T-helper 2 cell treated with Interferon-gamma antibody and Interleukin-4, amounts not matched to agents 100 ng/mL and 5 ng/mL, for 36 hours (primary cell): ENCODE results near the gene HEPHL1. TPM values are rescaled to one million over a fixed set of nuclear protein-coding genes. Genes with fewer than 3 reads are reported as not detected.
"Not testable (repeated sequence)": the region's sequence is repeated elsewhere in the genome, so short reads cannot be mapped to it uniquely, and the experiment has no call there.

ENCODE experiments used
- intact Hi-C: fragments of 100-400 bp; cut with micrococcal nuclease; formaldehyde crosslinking; loops from one replicate; pipeline ENCODE4 v1.15.1; 2023
- total RNA-seq: library from RNA; stranded (reverse); gene quantifications from 2 replicates; pipeline ENCODE4 v1.2.3, GENCODE V29; 2022

The HEPHL1 gene, protein sequence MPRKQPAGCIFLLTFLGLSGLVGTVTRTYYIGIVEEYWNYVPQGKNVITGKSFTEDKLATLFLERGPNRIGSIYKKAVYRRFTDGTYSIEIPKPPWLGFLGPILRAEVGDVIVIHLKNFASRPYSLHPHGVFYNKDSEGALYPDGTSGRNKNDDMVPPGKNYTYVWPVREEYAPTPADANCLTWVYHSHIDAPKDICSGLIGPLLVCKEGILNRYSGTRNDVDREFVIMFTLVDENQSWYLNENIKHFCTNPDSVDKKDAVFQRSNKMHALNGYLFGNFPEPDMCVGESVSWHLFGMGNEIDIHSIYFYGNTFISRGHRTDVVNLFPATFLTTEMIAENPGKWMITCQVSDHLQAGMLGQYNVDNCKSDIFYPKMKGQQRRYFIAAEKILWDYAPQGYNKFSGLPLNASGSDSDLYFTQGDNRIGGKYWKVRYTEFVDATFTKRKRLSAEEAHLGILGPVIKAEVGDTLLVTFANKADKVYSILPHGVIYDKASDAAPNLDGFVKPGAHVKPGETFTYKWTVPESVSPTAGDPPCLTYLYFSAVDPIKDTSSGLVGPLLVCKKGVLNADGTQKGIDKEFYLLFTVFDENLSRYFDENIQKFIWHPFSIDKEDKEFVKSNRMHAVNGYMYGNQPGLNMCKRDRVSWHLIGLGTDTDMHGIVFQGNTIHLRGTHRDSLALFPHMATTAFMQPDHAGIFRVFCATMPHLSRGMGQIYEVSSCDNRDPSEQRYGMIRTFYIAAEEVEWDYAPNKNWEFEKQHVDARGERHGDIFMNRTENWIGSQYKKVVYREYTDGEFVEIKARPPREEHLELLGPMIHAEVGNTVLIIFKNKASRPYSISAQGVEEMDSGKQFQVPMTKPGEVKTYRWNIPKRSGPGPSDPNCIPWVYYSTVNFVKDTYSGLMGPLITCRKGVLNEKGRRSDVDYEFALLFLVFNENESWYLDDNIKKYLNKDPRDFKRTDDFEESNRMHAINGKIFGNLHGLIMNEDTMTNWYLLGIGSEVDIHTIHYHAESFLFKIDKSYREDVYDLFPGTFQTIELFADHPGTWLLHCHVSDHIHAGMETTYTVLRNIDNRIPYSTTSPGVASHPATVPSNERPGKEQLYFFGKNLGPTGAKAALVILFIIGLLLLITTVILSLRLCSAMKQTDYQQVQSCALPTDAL
- total RNA-seq: not detected in 2 replicates

DNA sequence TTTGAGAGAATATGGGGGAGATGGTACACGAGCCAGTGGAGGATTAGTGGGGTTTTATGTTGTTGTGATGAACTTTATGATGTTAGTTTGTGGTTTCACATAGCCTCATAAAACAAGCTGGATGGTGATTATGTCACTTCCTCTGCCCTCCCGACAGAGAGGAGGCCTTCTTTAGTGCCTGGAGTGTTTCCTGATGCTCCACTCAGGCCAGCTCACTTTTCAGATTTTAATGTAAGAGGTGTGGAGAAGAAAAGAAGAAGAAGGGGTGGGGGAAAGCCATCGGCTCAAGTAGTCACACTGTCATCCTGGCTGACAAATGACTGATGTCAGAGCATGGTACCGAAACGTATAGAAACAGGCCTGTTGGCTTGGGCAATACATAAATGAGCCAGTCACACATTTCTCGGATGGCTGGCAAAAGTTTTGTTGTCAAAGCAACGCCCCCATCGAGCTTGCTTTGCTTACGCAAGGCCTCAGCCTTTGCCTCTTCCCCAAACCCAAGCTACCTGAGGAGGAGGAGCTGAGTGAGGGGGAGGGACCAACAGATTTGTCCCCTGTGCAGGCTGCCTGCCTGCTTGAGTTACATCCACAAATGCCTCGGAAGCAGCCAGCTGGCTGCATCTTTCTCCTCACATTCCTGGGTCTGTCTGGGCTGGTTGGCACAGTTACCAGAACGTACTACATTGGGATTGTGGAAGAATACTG lies at the start of gene HEPHL1:
Gene HEPHL1, plus strand, starts transcription at position 578 of the 705 bp plus-strand sequence. Its CDS starts 15 bp downstream, at position 593.
- intact Hi-C loops: no loop called here

DNA sequence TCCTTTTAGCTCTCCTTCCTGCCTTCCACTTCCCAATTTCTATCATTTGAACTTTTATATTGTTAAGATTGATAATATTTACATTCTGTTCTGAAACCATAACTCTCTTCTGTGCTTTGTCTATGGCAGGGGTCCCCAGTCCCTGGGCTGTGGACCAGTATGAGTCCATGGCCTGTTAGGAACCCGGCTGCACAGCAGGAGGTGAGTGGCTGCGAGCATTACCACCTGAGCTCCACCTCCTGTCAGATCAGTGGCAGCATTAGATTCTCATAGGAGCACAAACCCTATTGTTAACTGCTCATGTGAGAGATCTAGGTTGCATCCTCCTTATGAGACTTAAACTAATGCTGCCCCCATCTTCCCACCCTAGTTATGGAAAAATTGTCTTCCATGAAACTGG lies 48.4 kb upstream of the HEPHL1 start:
- intact Hi-C loops: no loop called here

DNA sequence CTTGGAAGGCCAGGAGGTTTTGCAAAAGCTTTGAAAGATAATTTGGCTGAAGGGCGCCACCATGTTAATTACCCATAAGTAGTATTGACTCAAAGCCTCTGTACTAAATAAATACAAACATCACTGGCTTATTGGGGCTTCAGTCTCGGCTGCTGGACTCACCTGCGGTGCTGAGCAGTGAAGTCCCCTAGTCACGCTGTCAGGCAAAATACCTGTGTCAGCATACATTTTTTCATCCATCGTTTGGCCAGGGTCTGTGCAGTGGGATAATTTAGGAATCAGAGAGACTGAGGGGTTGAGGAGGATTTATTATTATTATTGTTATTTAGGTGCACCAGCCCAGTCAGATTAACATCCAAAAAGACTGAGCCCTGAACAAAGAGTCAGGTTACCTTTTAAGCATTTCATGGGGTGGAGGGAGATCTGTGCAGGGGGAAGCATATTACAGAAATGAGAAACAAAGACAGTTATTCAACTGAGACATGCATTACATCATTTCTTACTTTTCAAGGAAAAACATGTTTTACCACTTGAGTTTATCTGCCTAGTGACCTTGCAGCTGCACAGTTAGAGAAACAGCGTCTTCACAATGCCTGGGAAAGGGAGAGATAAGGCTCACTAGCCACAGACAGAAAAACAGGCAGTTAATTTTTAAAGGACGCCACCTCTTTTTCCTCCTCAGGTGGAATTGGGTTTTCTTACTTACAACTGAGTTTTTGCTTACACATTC lies 47.7 kb upstream of the HEPHL1 start:
- intact Hi-C loops: not testable (repeated sequence)

GRCh38 chr11:93974759-93975158 lies 46.4 kb upstream of the HEPHL1 start:
- intact Hi-C loops: no loop called here

- intact Hi-C loops: not testable (repeated sequence)
Observed at GRCh38 chr11:93976577-93977254, 44.4 kb upstream of the HEPHL1 start.

DNA sequence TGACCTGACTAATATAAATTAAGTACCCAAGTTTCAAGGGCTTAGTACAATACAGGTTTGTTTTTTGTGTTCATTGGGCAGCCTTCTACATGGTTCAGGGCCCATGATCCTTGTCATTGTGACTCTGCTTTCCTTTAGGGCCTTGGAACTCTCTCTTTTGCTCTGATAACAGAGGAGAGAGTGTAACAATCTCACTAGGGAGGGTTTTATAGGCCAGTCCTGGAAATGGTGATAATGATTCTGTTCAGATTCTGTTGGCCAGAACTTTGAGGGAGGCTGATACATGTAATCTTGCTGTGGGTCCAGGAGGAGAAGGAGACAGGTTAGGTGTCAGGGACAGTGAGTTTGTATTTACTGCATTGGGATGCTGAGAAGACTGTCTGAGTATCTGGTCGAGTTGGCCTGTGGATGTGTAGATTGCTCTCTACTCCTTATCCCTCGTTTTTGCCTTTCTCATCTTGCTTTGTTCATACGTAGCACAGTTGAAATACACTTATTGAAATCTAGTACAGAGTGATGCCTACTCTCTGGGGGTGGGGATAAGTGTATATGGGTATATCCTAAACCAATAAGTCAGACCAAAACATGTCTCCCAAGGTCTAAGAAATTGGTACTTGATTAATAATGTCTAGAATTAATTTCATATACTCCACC lies 37.5 kb upstream of the HEPHL1 start:
- intact Hi-C loops: no loop called here

DNA sequence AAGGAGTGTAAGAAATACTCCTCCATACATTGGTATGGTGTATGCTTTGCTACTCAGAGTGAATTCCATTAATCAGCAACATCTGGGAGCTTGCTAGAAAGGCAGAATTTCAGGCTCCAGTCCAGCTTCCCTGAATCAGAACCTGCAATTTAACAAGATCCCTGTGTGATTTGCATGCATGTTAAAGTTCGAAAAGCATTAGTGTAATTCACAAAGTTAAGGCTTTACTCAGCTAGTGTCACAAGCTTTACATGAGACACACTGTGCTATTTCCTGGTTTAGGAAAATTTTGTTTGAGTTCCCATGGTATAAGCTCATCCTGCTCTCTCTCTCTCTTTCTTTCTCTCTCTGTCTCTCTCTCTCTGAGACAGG lies 37.0 kb upstream of the HEPHL1 start:
- intact Hi-C loops: no loop called here

DNA sequence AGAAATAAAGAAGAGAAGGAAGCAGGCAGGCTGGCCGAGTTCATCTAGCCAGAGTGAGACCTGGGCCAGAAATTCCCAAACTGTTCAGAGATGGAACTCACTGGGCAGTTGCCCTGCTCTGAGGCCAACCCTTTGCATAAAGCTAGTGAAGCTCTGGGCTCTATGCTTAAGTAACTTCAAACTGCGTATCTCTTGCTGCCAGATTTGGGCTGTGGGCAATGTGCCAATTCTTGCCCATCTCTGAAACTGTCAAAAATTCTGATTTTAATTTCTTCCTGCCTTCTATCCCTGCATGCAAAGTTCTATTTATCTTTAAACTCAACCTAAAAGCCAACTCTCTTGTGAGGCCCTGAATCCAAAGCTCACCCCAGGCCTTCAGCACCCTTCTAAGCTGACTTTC lies 36.2 kb upstream of the HEPHL1 start:
- intact Hi-C loops: no loop called here

- intact Hi-C loops: no loop called here
Observed at GRCh38 chr11:93986716-93987115, 34.4 kb upstream of the HEPHL1 start.

DNA sequence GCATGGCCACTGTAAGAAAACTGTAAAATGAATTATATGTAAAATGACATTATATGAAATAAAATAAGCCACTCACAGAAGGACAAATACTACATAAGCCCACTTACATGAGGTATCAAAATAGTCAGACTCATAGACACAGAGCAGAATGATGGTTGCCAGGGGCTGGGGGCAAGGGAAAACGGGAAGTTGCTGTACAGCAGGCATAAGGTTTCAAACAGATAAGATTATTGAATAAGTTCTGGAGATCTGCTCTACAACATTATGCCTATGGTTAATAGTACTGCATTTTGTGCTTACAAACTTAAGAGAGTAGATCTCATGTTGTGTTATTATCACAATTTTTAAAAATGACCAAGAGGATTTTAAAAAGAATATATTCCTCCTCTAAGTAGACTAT lies 32.7 kb upstream of the HEPHL1 start:
- intact Hi-C loops: no loop called here

- intact Hi-C loops: no loop called here
Observed at GRCh38 chr11:93988912-93989311, 32.2 kb upstream of the HEPHL1 start.

DNA sequence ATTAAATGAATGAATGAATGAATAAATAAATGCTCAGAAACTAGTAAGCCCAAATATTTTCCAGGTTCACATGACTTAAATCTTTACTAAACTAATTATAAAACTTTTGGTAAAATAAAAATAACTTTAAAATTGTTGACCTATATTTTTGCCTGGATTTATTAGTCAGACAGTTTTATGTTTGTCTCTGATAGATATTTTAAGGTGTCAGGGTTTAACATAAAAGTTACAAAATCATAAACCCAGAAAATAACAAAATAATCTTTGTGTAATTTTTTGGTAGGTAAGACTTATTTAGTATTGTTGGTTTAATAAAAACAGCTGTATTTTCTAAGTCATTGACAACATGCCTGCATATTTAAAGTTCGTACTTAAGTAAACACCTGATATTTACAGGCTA lies 27.4 kb upstream of the HEPHL1 start:
- intact Hi-C loops: no loop called here

DNA sequence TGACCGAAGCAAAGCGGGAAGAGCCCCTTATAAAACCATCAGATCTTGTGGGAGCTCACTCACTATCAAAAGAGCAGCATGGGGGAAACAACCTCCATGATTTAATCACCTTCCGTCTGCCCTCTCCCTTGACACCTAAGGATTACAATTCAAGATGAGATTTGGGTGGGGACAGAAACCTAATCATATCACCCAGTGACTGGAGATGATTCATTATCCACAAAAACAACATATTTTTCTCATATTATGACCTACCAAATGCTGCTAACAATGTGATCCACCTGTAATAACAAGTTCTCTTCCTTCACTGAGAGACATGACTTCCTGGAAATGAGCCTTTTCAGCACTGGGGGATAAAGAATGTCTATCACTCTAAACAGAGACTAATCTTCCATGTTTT lies 23.4 kb upstream of the HEPHL1 start:
- intact Hi-C loops: no loop called here

DNA sequence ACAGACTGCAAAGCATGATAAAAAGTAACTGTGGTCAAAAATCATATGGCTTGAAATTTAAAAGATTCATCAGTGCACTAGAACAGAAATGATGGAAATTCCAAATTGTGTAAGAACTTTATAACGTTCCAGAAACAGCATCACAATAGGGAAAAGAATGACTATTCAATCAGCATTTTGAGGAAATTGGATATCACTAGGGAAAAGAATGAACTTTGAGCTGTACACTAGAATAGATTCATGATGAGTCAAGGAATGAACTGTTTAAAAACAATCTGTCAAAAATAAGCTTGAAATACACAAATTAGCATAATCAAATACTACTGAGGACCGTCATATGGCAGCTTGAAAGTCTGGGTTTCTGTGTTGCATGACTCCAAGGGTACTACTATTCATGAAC lies 20.5 kb upstream of the HEPHL1 start:
- intact Hi-C loops: no loop called here

DNA sequence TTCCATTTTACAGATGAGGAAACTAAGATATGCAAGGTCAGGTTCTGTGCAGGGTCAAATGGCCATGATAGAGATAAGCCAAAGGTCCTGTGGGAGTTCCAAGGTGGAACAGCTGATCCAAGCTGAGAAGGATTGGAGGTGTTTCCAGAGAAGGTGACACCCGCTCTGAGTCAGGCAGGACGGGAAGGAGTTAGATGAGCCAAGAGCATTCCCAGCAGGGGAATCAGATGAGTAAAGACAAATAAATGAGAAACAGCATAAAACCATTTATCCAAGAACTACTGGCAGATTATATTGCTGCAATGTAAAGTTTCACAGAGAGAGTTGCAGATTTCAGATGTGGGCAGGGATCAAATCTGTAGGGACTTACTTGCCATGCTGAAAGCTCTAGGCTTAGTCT lies 18.9 kb upstream of the HEPHL1 start:
- intact Hi-C loops: no loop called here

DNA sequence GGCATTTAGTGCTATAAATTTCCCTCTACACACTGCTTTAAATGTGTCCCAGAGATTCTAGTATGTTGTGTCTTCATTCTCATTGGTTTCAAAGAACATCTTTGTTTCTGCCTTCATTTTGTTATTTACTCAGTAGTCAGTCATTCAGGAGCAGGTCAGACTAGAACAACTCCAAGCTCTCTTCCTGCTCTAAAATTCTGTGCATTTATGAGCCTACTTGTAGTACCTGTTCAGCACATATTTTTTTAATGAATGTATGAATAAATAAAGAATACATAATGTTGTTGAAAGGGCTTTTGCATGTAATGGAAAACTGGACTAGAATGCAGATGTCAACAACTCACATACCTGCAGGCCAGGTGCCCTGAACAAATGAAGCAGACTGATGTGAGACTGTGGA lies 13.7 kb upstream of the HEPHL1 start:
- intact Hi-C loops: no loop called here

- intact Hi-C loops: no loop called here
Observed at GRCh38 chr11:94007906-94008305, 13.2 kb upstream of the HEPHL1 start.

DNA sequence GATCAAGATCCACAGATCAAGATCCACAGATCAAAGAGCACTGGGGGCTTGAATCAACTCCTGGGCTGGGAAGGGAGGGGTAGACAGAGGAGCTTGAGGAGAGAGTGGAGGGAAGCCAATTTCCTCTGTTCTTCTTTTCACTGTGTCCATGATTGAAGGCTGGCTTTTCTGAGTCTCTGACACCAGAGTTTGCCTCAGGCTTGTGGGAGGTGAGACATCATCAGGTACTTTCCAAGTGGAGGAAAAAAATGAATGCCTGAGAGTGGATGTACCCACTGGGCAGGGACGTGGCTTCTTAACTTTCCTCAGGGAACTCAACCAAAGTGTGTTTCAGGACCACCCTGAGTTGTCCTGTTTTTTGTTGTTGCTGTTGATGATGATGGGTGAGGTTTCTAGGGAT lies 11.0 kb upstream of the HEPHL1 start:
- intact Hi-C loops: no loop called here

- intact Hi-C loops: no loop called here
Observed at GRCh38 chr11:94011478-94011877, 9.7 kb upstream of the HEPHL1 start.

- intact Hi-C loops: no loop called here
Observed at GRCh38 chr11:94017446-94017845, 3.7 kb upstream of the HEPHL1 start.
